Measurements from ENCODE around the gene FAM53C. TPM values are rescaled to one million over a fixed set of nuclear protein-coding genes. Genes with fewer than 3 reads are reported as not detected.
"Not testable (repeated sequence)": the region's sequence is repeated elsewhere in the genome, so short reads cannot be mapped to it uniquely, and the experiment has no call there.

FAM53C gene
- total and polyA plus RNA-seq, 8 donors, result 23.9 to 43.4 (median 41.4) TPM

DNA sequence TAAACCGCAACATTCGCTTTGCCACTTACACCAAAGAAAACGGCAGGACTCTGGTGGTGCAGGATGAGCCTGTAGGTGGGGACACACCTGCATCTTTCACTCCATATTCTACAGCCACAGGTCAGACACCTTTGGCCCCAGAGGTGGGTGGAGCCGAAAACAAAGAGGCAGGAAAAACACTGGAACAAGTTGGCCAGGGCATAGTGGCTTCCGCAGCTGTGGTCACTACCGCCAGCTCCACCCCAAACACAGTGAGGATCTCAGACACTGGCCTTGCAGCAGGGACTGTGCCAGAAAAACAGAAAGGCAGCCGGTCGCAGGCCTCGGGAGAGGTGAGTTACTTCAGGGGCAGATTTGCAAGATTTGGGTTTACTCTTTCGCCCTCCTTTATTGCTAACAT is 48.2 kb downstream of the FAM53C start:
- intact Hi-C loops (cut with DNase I), result no loop called here
- Histone ChIP-seq H3K4me3 (no peak overlapping the region), H3K27ac (no peak overlapping the region), H3K4me1 (no peaks in the 10 kb centered on the region), H3K36me3 (peaks cover 0 to 91% of the 10 kb centered on the region in 2 donors), H3K27me3 (no peaks in the 10 kb centered on the region), H3K9me3 (no peaks in the 10 kb centered on the region)
- DNase-seq, result no peak
- TF ChIP-seq, protein P1, sequence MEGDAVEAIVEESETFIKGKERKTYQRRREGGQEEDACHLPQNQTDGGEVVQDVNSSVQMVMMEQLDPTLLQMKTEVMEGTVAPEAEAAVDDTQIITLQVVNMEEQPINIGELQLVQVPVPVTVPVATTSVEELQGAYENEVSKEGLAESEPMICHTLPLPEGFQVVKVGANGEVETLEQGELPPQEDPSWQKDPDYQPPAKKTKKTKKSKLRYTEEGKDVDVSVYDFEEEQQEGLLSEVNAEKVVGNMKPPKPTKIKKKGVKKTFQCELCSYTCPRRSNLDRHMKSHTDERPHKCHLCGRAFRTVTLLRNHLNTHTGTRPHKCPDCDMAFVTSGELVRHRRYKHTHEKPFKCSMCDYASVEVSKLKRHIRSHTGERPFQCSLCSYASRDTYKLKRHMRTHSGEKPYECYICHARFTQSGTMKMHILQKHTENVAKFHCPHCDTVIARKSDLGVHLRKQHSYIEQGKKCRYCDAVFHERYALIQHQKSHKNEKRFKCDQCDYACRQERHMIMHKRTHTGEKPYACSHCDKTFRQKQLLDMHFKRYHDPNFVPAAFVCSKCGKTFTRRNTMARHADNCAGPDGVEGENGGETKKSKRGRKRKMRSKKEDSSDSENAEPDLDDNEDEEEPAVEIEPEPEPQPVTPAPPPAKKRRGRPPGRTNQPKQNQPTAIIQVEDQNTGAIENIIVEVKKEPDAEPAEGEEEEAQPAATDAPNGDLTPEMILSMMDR (IDR thresholded peaks at IDR 0.05), result no peak
- ATAC-seq, result no peak

DNA sequence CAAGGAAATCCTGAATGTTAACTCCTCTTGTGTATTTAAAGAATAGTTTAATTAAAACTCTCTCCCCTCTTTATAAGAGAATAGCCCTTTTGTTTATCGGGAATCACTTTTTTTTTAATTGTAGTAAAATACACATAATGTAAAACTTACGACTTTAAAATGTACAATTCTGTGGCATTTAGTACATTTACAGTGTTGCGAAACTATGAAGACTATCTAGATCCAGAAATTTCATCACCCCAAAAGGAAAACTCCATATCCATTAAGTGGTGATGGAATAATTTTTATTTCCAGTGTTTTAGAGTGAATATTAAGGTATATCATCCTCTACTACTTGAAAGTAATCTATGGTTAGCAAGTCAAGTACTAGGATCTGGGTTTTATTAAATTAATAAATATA is 51.3 kb downstream of the FAM53C start:
- no peak for ATAC-seq
- Histone ChIP-seq H3K4me3 (no peak overlapping the region), H3K36me3 (peaks cover 0 to 91% of the 10 kb centered on the region in 2 donors), H3K9me3 (no peaks in the 10 kb centered on the region), H3K27ac (no peak overlapping the region), H3K27me3 (no peaks in the 10 kb centered on the region), H3K4me1 (no peaks in the 10 kb centered on the region)
- DNase-seq, result no peak
- TF ChIP-seq, protein P1 (IDR thresholded peaks at IDR 0.05), result no peak
- intact Hi-C loops (cut with DNase I), result no loop called here

DNA sequence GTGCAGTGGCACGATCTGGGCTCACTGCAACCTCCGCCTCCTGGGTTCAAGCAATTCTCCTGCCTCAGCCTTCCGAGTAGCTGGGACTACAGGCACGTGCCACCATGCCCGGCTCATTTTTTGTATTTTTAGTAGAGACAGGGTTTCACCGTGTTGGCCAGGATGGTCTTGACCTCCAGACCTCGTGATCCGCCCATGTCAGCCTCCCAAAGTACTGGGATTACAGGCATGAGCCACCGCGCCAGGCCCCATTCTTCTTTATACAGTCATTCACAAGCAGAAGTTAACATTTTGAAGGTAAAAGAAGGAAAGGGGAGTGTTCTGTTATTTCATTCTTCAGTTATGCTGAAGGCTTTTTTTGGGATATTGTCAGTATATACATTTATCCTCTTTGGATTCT is 51.8 kb downstream of the FAM53C start:
- not testable (repeated sequence) for DNase-seq
- H3K36me3 ChIP-seq, result peaks cover 0 to 91% of the 10 kb centered on the region in 2 donors

DNA sequence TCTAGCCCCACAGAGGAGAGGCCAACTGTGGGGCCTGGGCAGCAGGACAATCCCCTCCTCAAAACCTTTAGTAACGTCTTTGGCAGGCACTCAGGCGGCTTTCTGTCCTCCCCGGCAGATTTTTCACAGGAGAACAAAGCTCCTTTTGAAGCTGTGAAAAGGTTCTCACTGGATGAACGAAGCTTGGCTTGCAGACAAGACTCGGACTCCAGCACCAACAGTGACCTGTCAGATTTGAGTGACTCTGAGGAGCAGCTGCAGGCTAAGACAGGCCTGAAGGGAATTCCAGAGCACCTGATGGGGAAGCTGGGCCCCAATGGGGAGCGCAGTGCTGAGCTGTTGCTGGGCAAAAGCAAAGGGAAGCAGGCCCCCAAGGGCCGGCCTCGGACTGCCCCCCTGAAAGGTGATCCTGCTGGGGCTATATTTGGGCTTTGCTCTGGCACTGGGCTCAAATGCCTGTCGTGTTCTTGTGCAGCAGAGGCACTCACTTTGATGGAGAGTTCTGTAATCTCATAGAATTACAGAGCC is 53.9 kb downstream of the FAM53C start:
- no peak for DNase-seq
- Histone ChIP-seq H3K9me3 (no peaks in the 10 kb centered on the region), H3K36me3 (peaks cover 0 to 91% of the 10 kb centered on the region in 2 donors), H3K27me3 (no peaks in the 10 kb centered on the region), H3K4me3 (no peak overlapping the region), H3K27ac (no peak overlapping the region), H3K4me1 (no peaks in the 10 kb centered on the region)
- intact Hi-C loops (cut with DNase I), result no loop called here
- TF ChIP-seq, protein P1 (IDR thresholded peaks at IDR 0.05), result no peak
- no peak for ATAC-seq

More for the DNA sequence above, 51.8 kb downstream of the FAM53C start:
- H3K4me1 ChIP-seq; H3K4me3 ChIP-seq; ATAC-seq; H3K27me3 ChIP-seq; H3K27ac ChIP-seq; intact Hi-C loops (cut with DNase I); H3K9me3 ChIP-seq: not testable (repeated sequence)

Other genes with a start within 250 kb of the FAM53C start
- gene NME5, start 198.8 kb upstream of the FAM53C start, total RNA-seq, result 1 to 10 TPM; 5.9 to 7.0 TPM
- 10 to 100 TPM in 4 of 6 donors, 1 to 10 TPM in 2; 8.3 to 13.0 (median 12.2) TPM for gene NME5, start 198.8 kb upstream of the FAM53C start, polyA plus RNA-seq (ENCODE audit: insufficient read length in 6 of 6)
- 10 to 100 TPM; 42.0 to 45.4 TPM for gene BRD8, start 159.6 kb upstream of the FAM53C start, total RNA-seq
- 100 to 1,000 TPM; 151 to 212 (median 165) TPM for gene BRD8, start 159.6 kb upstream of the FAM53C start, polyA plus RNA-seq (ENCODE audit: insufficient read length in 6 of 6)
- 10 to 100 TPM in 1 of 2 donors, 1 to 10 TPM in 1; 1.6 to 12.1 TPM for gene KIF20A, start 159.2 kb upstream of the FAM53C start, total RNA-seq
- 100 to 1,000 TPM in 1 of 6 donors, 10 to 100 TPM in 5; 33.7 to 106 (median 49.6) TPM for gene KIF20A, start 159.2 kb upstream of the FAM53C start, polyA plus RNA-seq (ENCODE audit: insufficient read length in 6 of 6)
- 10 to 100 TPM; 18.8 to 27.1 TPM for gene CDC23, start 124.9 kb upstream of the FAM53C start, total RNA-seq
- 10 to 100 TPM; 52.6 to 62.2 (median 56.4) TPM for gene CDC23, start 124.9 kb upstream of the FAM53C start, polyA plus RNA-seq (ENCODE audit: insufficient read length in 6 of 6)
- gene GFRA3, start 63.6 kb upstream of the FAM53C start, total RNA-seq, result 1 to 10 TPM in 1 of 2 donors, not detected in 1; 1.9 TPM
- 1 to 10 TPM; 2.0 to 4.7 (median 3.5) TPM for gene GFRA3, start 63.6 kb upstream of the FAM53C start, polyA plus RNA-seq (ENCODE audit: insufficient read length in 6 of 6)
- gene CDC25C, start 6.5 kb upstream of the FAM53C start, total RNA-seq, result 1 to 10 TPM in 1 of 2 donors, under 1 TPM in 1; 0.34 to 2.0 TPM
- gene CDC25C, start 6.5 kb upstream of the FAM53C start, polyA plus RNA-seq (ENCODE audit: insufficient read length in 6 of 6), result 10 to 100 TPM in 3 of 6 donors, 1 to 10 TPM in 3; 6.2 to 14.6 (median 9.5) TPM
- gene KDM3B, start 14.4 kb downstream of the FAM53C start, total RNA-seq, result 10 to 100 TPM; 47.5 to 50.4 TPM
- 10 to 100 TPM; 78.1 to 96.3 (median 81.5) TPM for gene KDM3B, start 14.4 kb downstream of the FAM53C start, polyA plus RNA-seq (ENCODE audit: insufficient read length in 6 of 6)
- 1 to 10 TPM in 1 of 2 donors, under 1 TPM in 1; 0.52 to 2.5 TPM for gene REEP2, start 100.8 kb downstream of the FAM53C start, total RNA-seq
- 1 to 10 TPM; 1.3 to 2.1 (median 1.9) TPM for gene REEP2, start 100.8 kb downstream of the FAM53C start, polyA plus RNA-seq (ENCODE audit: insufficient read length in 6 of 6)
- 10 to 100 TPM; 42.3 to 92.6 TPM for gene EGR1, start 127.2 kb downstream of the FAM53C start, total RNA-seq
- 1,000 to 10,000 TPM in 1 of 6 donors, 100 to 1,000 TPM in 4, 10 to 100 TPM in 1; 23.6 to 1,036 (median 315) TPM for gene EGR1, start 127.2 kb downstream of the FAM53C start, polyA plus RNA-seq (ENCODE audit: insufficient read length in 6 of 6)
- gene ETF1, start 205.0 kb downstream of the FAM53C start, total RNA-seq, result 100 to 1,000 TPM; 107 to 112 TPM
- 10 to 100 TPM; 68.9 to 82.9 (median 78.7) TPM for gene ETF1, start 205.0 kb downstream of the FAM53C start, polyA plus RNA-seq (ENCODE audit: insufficient read length in 6 of 6)
- 100 to 1,000 TPM; 128 to 205 TPM for gene HSPA9, start 237.1 kb downstream of the FAM53C start, total RNA-seq
- gene HSPA9, start 237.1 kb downstream of the FAM53C start, polyA plus RNA-seq (ENCODE audit: insufficient read length in 6 of 6), result 100 to 1,000 TPM; 189 to 220 (median 213) TPM